Tracheal epithelial cell (primary cell): ENCODE data around the gene ST3GAL2. TPM values are rescaled to one million over a fixed set of nuclear protein-coding genes. Genes with fewer than 3 reads are reported as not detected.

Experiments
- total RNA-seq: library from RNA; depleted of rRNA; stranded (reverse); fragments of >200 nt; gene quantifications from 2 replicates; pipeline ENCODE4 v1.2.1, GENCODE V29; 2014

ST3GAL2 gene, protein sequence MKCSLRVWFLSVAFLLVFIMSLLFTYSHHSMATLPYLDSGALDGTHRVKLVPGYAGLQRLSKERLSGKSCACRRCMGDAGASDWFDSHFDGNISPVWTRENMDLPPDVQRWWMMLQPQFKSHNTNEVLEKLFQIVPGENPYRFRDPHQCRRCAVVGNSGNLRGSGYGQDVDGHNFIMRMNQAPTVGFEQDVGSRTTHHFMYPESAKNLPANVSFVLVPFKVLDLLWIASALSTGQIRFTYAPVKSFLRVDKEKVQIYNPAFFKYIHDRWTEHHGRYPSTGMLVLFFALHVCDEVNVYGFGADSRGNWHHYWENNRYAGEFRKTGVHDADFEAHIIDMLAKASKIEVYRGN
- total RNA-seq, result 4.3 and 9.6 TPM in 2 replicates

GRCh38 chr16:70438969-70439862 is at the start of gene ST3GAL2:
Gene ST3GAL2 (minus strand): TSS chr16:70439100. CDS start chr16:70398530, 40,570 bp downstream.

GRCh38 chr16:70454222-70455034 is 15.5 kb upstream of the ST3GAL2 start, which contains the start of gene FCSK:
Gene FCSK (plus strand): TSS chr16:70454595. CDS start chr16:70463191, 8,596 bp downstream.

Other genes with a start within 250 kb of the ST3GAL2 start
- gene EXOSC6, start 187.2 kb downstream of the ST3GAL2 start, total RNA-seq, result 35.7 and 40.1 TPM in 2 replicates
- gene AARS1, start 149.6 kb downstream of the ST3GAL2 start, total RNA-seq, result 221 and 270 TPM in 2 replicates
- 19.3 and 26.0 TPM in 2 replicates for gene DDX19B, start 139.9 kb downstream of the ST3GAL2 start, total RNA-seq
- gene DDX19A, start 92.2 kb downstream of the ST3GAL2 start, total RNA-seq, result 27.7 and 38.8 TPM in 2 replicates
- 12.0 and 13.6 TPM in 2 replicates for gene FCSK, start 15.5 kb upstream of the ST3GAL2 start, total RNA-seq
- gene COG4, start 84.5 kb upstream of the ST3GAL2 start, total RNA-seq, result 63.1 and 76.3 TPM in 2 replicates
- 74.5 and 122 TPM in 2 replicates for gene SF3B3, start 84.7 kb upstream of the ST3GAL2 start, total RNA-seq
- 0.64 and 0.72 TPM in 2 replicates for gene IL34, start 207.5 kb upstream of the ST3GAL2 start, total RNA-seq
- gene MTSS2, start 247.0 kb upstream of the ST3GAL2 start, total RNA-seq, result 18.6 and 20.5 TPM in 2 replicates